IMR-90 (cell line): ENCODE results near the gene COL12A1. TPM values are rescaled to one million over a fixed set of nuclear protein-coding genes. Genes with fewer than 3 reads are reported as not detected.

ENCODE experiments used
- ATAC-seq: fragments of 200-7000 bp; cut with Tn5 transposase; 2 replicates; pipeline ENCODE4 v1.9.1; 2020; ENCODE audit warnings: low read depth, mild to moderate bottlenecking, moderate library complexity
- Bru-seq: library from RNA; stranded (reverse); fragments of 400-500 nt; gene quantifications from one replicate; lab custom pipeline; 2021; lab: Mats Ljungman, UMichigan
- BruChase-seq, 2 experiments: library from RNA; stranded (reverse); fragments of 400-500 nt; gene quantifications; one replicate each; lab custom pipeline; 2021; lab: Mats Ljungman, UMichigan
- BruUV-seq: library from RNA; stranded (reverse); fragments of 400-500 nt; replicated peaks from 2 replicates; lab custom pipeline; 2021; lab: Mats Ljungman, UMichigan
- CTCF ChIA-PET: fragments of 300-600 bp; formaldehyde crosslinking; extraction: SDS; loops from one replicate; lab custom pipeline; 2021; ENCODE audit warnings: antibody characterized with exemption; lab: Yijun Ruan, JAX
- POLR2A ChIA-PET: fragments of 300-600 bp; sonication (Branson Sonifier 250); formaldehyde crosslinking; loops from one replicate; lab custom pipeline; 2022; ENCODE audit warnings: antibody characterized with exemption; ENCODE audit not compliant: unreplicated experiment; lab: Charles Lee
- DNase-seq: peaks from one replicate; pipeline ENCODE4 v3.0.0; 2013
- H2AFZ ChIP-seq: replicated peaks from 2 replicates; pipeline ENCODE3; 2013; ENCODE audit warnings: low read length, mild to moderate bottlenecking; ENCODE audit not compliant: poor library complexity
- H2AK5ac ChIP-seq: 2 replicates; pipeline ENCODE4 v1.6.1; 2013; ENCODE audit warnings: low read depth, low read length, inconsistent platforms
- H2AK9ac ChIP-seq: replicated peaks from 2 replicates; pipeline ENCODE3; 2013; ENCODE audit warnings: mild to moderate bottlenecking, low read depth, low read length, moderate library complexity; ENCODE audit not compliant: poor library complexity
- H2BK120ac ChIP-seq: 2 replicates; pipeline ENCODE4 v1.6.1; 2013; ENCODE audit warnings: low read depth, low read length, inconsistent platforms
- H2BK15ac ChIP-seq: 3 replicates; pipeline ENCODE4 v1.6.1; 2013; ENCODE audit warnings: low read depth, low read length, inconsistent platforms
- H2BK20ac ChIP-seq: 2 replicates; pipeline ENCODE4 v1.6.1; 2013; ENCODE audit warnings: low read depth, mild to moderate bottlenecking, inconsistent platforms, low read length, moderate library complexity
- H2BK5ac ChIP-seq: 2 replicates; pipeline ENCODE4 v1.6.1; 2013; ENCODE audit warnings: mild to moderate bottlenecking, low read depth, low read length, inconsistent platforms; ENCODE audit not compliant: poor library complexity, severe bottlenecking
- H3K14ac ChIP-seq: replicated peaks from 2 replicates; pipeline ENCODE4 v1.6.1; 2013; ENCODE audit warnings: low read depth, low read length, inconsistent platforms
- H3K18ac ChIP-seq: 2 replicates; pipeline ENCODE4 v1.6.1; 2013; ENCODE audit warnings: low read depth, low read length, control low read depth
- H3K23ac ChIP-seq: 2 replicates; pipeline ENCODE4 v1.6.1; 2013; ENCODE audit warnings: low read depth, low read length, inconsistent platforms
- H3K27ac ChIP-seq: 2 replicates; pipeline ENCODE4 v1.5.1; 2013; ENCODE audit warnings: mild to moderate bottlenecking, control low read depth, low read length; ENCODE audit not compliant: insufficient read depth
- H3K27me3 ChIP-seq: 2 replicates; pipeline ENCODE4 v1.6.1; 2013; ENCODE audit warnings: low read length; ENCODE audit not compliant: control insufficient read depth, insufficient read depth
- H3K36me3 ChIP-seq: 2 replicates; pipeline ENCODE4 v1.6.1; 2013; ENCODE audit warnings: low read length, mixed read lengths; ENCODE audit not compliant: control insufficient read depth, insufficient read depth
- H3K4ac ChIP-seq: 2 replicates; pipeline ENCODE4 v1.6.1; 2013; ENCODE audit warnings: low read depth, low read length, inconsistent platforms
- H3K4me1 ChIP-seq: 2 replicates; pipeline ENCODE4 v1.6.1; 2013; ENCODE audit warnings: low read length, mixed read lengths; ENCODE audit not compliant: control insufficient read depth, insufficient read depth
- H3K4me2 ChIP-seq: 2 replicates; pipeline ENCODE4 v1.6.1; 2013; ENCODE audit warnings: low read depth, mild to moderate bottlenecking, control low read depth, low read length, moderate library complexity
- H3K4me3 ChIP-seq: 2 replicates; pipeline ENCODE4 v1.5.1; 2013; ENCODE audit warnings: low read depth, mild to moderate bottlenecking, control low read depth, low read length, moderate library complexity; ENCODE audit not compliant: insufficient read depth
- H3K56ac ChIP-seq: 2 replicates; pipeline ENCODE4 v1.6.1; 2013; ENCODE audit warnings: low read length, inconsistent platforms; ENCODE audit not compliant: insufficient read depth; ENCODE audit errors: extremely low read depth
- H3K79me1 ChIP-seq, 2 experiments: 2 replicates each; pipeline ENCODE4 v1.6.1; 2013; ENCODE audit warnings: low read length in 2 of 2, inconsistent platforms in 1 of 2, low read depth in 1 of 2
- H3K9ac ChIP-seq: 2 replicates; pipeline ENCODE4 v1.6.1; 2013; ENCODE audit warnings: low read depth, low read length, control low read depth
- H3K9me1 ChIP-seq: 2 replicates; pipeline ENCODE4 v1.6.1; 2013; ENCODE audit warnings: low read length, inconsistent platforms; ENCODE audit not compliant: insufficient read depth
- H3K9me3 ChIP-seq: 2 replicates; pipeline ENCODE4 v1.6.1; 2013; ENCODE audit warnings: low read length; ENCODE audit not compliant: control insufficient read depth, insufficient read depth
- H4K20me1 ChIP-seq: 2 replicates; pipeline ENCODE4 v1.6.1; 2013; ENCODE audit warnings: low read length, inconsistent platforms; ENCODE audit not compliant: insufficient read depth
- H4K5ac ChIP-seq: 2 replicates; pipeline ENCODE4 v1.6.1; 2013; ENCODE audit warnings: mild to moderate bottlenecking, low read depth, low read length, control low read depth
- H4K8ac ChIP-seq, 2 experiments: 2 replicates each; pipeline ENCODE4 v1.6.1; 2013; ENCODE audit warnings: low read depth in 2 of 2, low read length in 2 of 2, control low read depth in 1 of 2, inconsistent platforms in 1 of 2
- H4K91ac ChIP-seq: 2 replicates; pipeline ENCODE4 v1.6.1; 2013; ENCODE audit warnings: low read depth, low read length, inconsistent platforms; ENCODE audit not compliant: insufficient read depth
- BHLHE40 ChIP-seq: fragments of 150-350 bp; IDR thresholded peaks from 2 replicates; pipeline ENCODE4 v1.6.1; 2016; ENCODE audit warnings: mild to moderate bottlenecking, low read depth, low read length
- CEBPB ChIP-seq: IDR thresholded peaks from 2 replicates; pipeline ENCODE4 v1.6.1; 2012; ENCODE audit warnings: low read depth, low read length, improper control_type of control experiment
- CTCF ChIP-seq: conservative IDR thresholded peaks from 2 replicates; pipeline ENCODE4 v1.5.1; 2012; ENCODE audit warnings: mild to moderate bottlenecking, low read depth, low read length, improper control_type of control experiment
- ELK1 ChIP-seq: fragments of 150-350 bp; IDR thresholded peaks from 2 replicates; pipeline ENCODE4 v1.6.1; 2016; ENCODE audit warnings: low read depth, mild to moderate bottlenecking, low read length, moderate library complexity, borderline replicate concordance
- FOS ChIP-seq: fragments of 150-350 bp; IDR thresholded peaks from 2 replicates; pipeline ENCODE4 v1.6.1; 2016; ENCODE audit warnings: low read depth, low read length
- MXI1 ChIP-seq: IDR thresholded peaks from 2 replicates; pipeline ENCODE4 v1.6.1; 2012; ENCODE audit warnings: low read depth, mild to moderate bottlenecking, low read length, moderate library complexity, borderline replicate concordance
- POLR2A ChIP-seq: IDR thresholded peaks from 2 replicates; pipeline ENCODE4 v1.6.1; 2012; ENCODE audit warnings: mild to moderate bottlenecking, low read depth, low read length
- RAD21 ChIP-seq: IDR thresholded peaks from 2 replicates; pipeline ENCODE4 v1.6.1; 2012; ENCODE audit warnings: low read length, improper control_type of control experiment
- RCOR1 ChIP-seq: IDR thresholded peaks from 2 replicates; pipeline ENCODE4 v1.6.1; 2012; ENCODE audit warnings: mild to moderate bottlenecking, low read length, improper control_type of control experiment; ENCODE audit not compliant: insufficient replicate concordance
- RFX5 ChIP-seq: IDR thresholded peaks from 2 replicates; pipeline ENCODE4 v1.8.0; 2012; ENCODE audit warnings: low read depth, mild to moderate bottlenecking, low read length, moderate library complexity
- USF2 ChIP-seq: fragments of 150-350 bp; IDR thresholded peaks from 2 replicates; pipeline ENCODE4 v1.6.1; 2017; ENCODE audit warnings: mild to moderate bottlenecking, antibody characterized with exemption, low read length, low read depth
- WGBS, 2 experiments: methylation state at CpG; one replicate each; pipeline versions ENCODE4 v1.1.5 to v1.1.7; 2013; ENCODE audit warnings: missing lambda C conversion rate in 2 of 2; ENCODE audit not compliant: insufficient read length in 1 of 2; ENCODE audit errors: extremely low coverage in 2 of 2; 5-methylcytosine and 5-hydroxymethylcytosine counted together
- dilution Hi-C: fragments of 300-500 bp; cut with HindIII; formaldehyde crosslinking; loops from one replicate; pipeline ENCODE4 v1.14.3; 2018; ENCODE audit warnings: low sequenced_read_pairs; ENCODE audit not compliant: unreplicated experiment
- in situ Hi-C: fragments of 300-500 bp; cut with MboI; formaldehyde crosslinking; loops from 3 replicates; pipeline ENCODE4 v1.14.3; 2019; ENCODE audit warnings: low sequenced_read_pairs, inconsistent platforms, mixed read lengths
- intact Hi-C: fragments of 100-400 bp; cut with micrococcal nuclease; formaldehyde crosslinking; loops from 2 replicates; pipeline ENCODE4 v1.10.0; 2022
- long read RNA-seq: library from polyadenylated mRNA; unstranded; transcript quantifications from one replicate; pipeline ENCODE4 v2.0.0, GENCODE V29; 2021; ENCODE audit not compliant: unreplicated experiment
- polyA plus RNA-seq, 3 experiments: library from polyadenylated mRNA; depleted of rRNA; stranded (reverse); fragments of >200 nt; gene quantifications; 2 replicates each; pipeline ENCODE4 v1.2.3, GENCODE V29; 2012; ENCODE audit warnings: low replicate concordance in 1 of 3
- total RNA-seq: library from RNA; depleted of rRNA; stranded (reverse); fragments of >200 nt; gene quantifications from 2 replicates; pipeline ENCODE4 v1.2.3, GENCODE V29; 2012; rRNA removed

The COL12A1 gene
- total RNA-seq (452 and 502 TPM in 2 replicates), polyA plus RNA-seq (2012; rRNA removed) (307 and 350 TPM in 2 replicates), Bru-seq, nascent RNA (percentile 99 among the genes with signal in this experiment), BruChase-seq, experiment 1, labeled RNA remaining after a 6-hour chase (percentile 99 among the genes with signal in this experiment), BruChase-seq, experiment 2, labeled RNA remaining after a 2-hour chase (percentile 99 among the genes with signal in this experiment)
- polyA plus RNA-seq (2012; cell fraction: cytosol; rRNA removed) = 147 and 190 TPM in 2 replicates
- 157 and 467 TPM in 2 replicates for polyA plus RNA-seq (2012; cell fraction: nucleus; rRNA removed; ENCODE audit: low replicate concordance)
- long read RNA-seq, partial matches to known transcripts = 360 of 410 reads
- long read RNA-seq, other reads (novel, unspliced or antisense) = 49 of 410 reads

GRCh38 chr6:75205776-75206575 lies at the start of gene COL12A1:
Gene COL12A1, minus strand, starts transcription at chr6:75206053. Its CDS starts 3,261 bp downstream, at chr6:75202792.
- peak within 1 kb of the TSS; percentile 96 for H3K9ac ChIP-seq
- peak; percentile 100 for DNase-seq
- H3K23ac ChIP-seq = peak within 1 kb of the TSS; percentile 98
- H4K20me1 ChIP-seq = peaks cover 38% of the 10 kb centered on the region
- peak within 1 kb of the TSS; percentile 95 for H3K18ac ChIP-seq
- dilution Hi-C loops = no loop called here
- in situ Hi-C loops = loop anchor here (10.0 kb wide), 1 partner anchor 791 kb away; no protein-coding TSS in a partner anchor
- peak; percentile 68 for ATAC-seq
- ChIA-PET POLR2A (interaction anchor here (0.6 to 0.9 kb wide), 4 partner anchors 916 to 1080 kb away, joined by 3 to 4 read pairs (median 3); no protein-coding TSS in a partner anchor), CTCF (interaction anchor here (1.1 to 2.6 kb wide), 2 partner anchors 92 to 1118 kb away, joined by 3 to 9 read pairs; no protein-coding TSS in a partner anchor)
- H3K27ac ChIP-seq = peak within 1 kb of the TSS; percentile 91
- peaks cover 0 to 26% of the 10 kb centered on the region in 2 experiments; a peak in 2 of 4 replicates for H3K79me1 ChIP-seq
- peak within 1 kb of the TSS; percentile 94 for H3K4ac ChIP-seq
- H4K91ac ChIP-seq = peak within 1 kb of the TSS; percentile 98
- peak within 1 kb of the TSS; percentile 97 for H3K14ac ChIP-seq
- H4K8ac ChIP-seq = peak within 1 kb of the TSS; percentile 74 to 92
- 1% methylated on average over 19 of the region's 64 CpGs; no CpG with 5 or more reads in 1 of the 2 experiments for WGBS, 2 experiments
- H3K4me2 ChIP-seq = peak within 1 kb of the TSS; percentile 79
- intact Hi-C loops = loop anchor here (2.0 to 10.0 kb wide), 8 partner anchors 111 to 1404 kb away; no protein-coding TSS in a partner anchor
- H2BK5ac ChIP-seq = peak within 1 kb of the TSS; percentile 88
- no peaks in the 10 kb centered on the region for H3K9me1 ChIP-seq
- H4K5ac ChIP-seq = peak within 1 kb of the TSS; percentile 82
- peaks cover 24% of the 10 kb centered on the region for H3K4me1 ChIP-seq
- H3K27me3 ChIP-seq = no peaks in the 10 kb centered on the region
- H2AFZ ChIP-seq = peak within 1 kb of the TSS; percentile 87
- peak within 1 kb of the TSS; percentile 94 for H2AK5ac ChIP-seq
- H2BK120ac ChIP-seq = peak within 1 kb of the TSS; percentile 98
- peak within 1 kb of the TSS; percentile 98 for H2BK15ac ChIP-seq
- H3K9me3 ChIP-seq = no peaks in the 10 kb centered on the region
- peak within 1 kb of the TSS; percentile 97 for H2BK20ac ChIP-seq
- peak within 1 kb of the TSS; percentile 75 for H3K4me3 ChIP-seq
- H3K56ac ChIP-seq = peak within 1 kb of the TSS; percentile 89
- peaks cover 7% of the 10 kb centered on the region for H3K36me3 ChIP-seq
- H2AK9ac ChIP-seq = peak within 1 kb of the TSS; percentile 97
- TSS peak; percentile 51 for BruUV-seq
- no peak for TF ChIP-seq RCOR1
- no peak for TF ChIP-seq RAD21
- no peak for TF ChIP-seq USF2
- TF ChIP-seq ELK1 = no peak
- TF ChIP-seq POLR2A = peak; percentile 97
- TF ChIP-seq MXI1 = no peak
- peak; percentile 81 for TF ChIP-seq FOS
- peak; percentile 72 for TF ChIP-seq BHLHE40
- no peak for TF ChIP-seq RFX5
- TF ChIP-seq CEBPB = peak; percentile 92
- peak; percentile 6; the same call in 1 of the 2 replicates for TF ChIP-seq CTCF
